IMR-90 (cell line): ENCODE data around the gene TAAR2. TPM values are rescaled to one million over a fixed set of nuclear protein-coding genes. Genes with fewer than 3 reads are reported as not detected.
"Not testable (repeated sequence)": the region's sequence is repeated elsewhere in the genome, so short reads cannot be mapped to it uniquely, and the experiment has no call there.

ENCODE experiments used
- ATAC-seq: fragments of 200-7000 bp; cut with Tn5 transposase; 2 replicates; pipeline ENCODE4 v1.9.1; 2020; ENCODE audit warnings: low read depth, mild to moderate bottlenecking, moderate library complexity
- BruUV-seq: library from RNA; stranded (reverse); fragments of 400-500 nt; replicated peaks from 2 replicates; lab custom pipeline; 2021; lab: Mats Ljungman, UMichigan
- CTCF ChIA-PET: fragments of 300-600 bp; formaldehyde crosslinking; extraction: SDS; loops from one replicate; lab custom pipeline; 2021; ENCODE audit warnings: antibody characterized with exemption; lab: Yijun Ruan, JAX
- POLR2A ChIA-PET: fragments of 300-600 bp; sonication (Branson Sonifier 250); formaldehyde crosslinking; loops from one replicate; lab custom pipeline; 2022; ENCODE audit warnings: antibody characterized with exemption; ENCODE audit not compliant: unreplicated experiment; lab: Charles Lee
- DNase-seq: peaks from one replicate; pipeline ENCODE4 v3.0.0; 2013
- H2AFZ ChIP-seq: replicated peaks from 2 replicates; pipeline ENCODE3; 2013; ENCODE audit warnings: low read length, mild to moderate bottlenecking; ENCODE audit not compliant: poor library complexity
- H2AK5ac ChIP-seq: 2 replicates; pipeline ENCODE4 v1.6.1; 2013; ENCODE audit warnings: low read depth, low read length, inconsistent platforms
- H2AK9ac ChIP-seq: replicated peaks from 2 replicates; pipeline ENCODE3; 2013; ENCODE audit warnings: mild to moderate bottlenecking, low read depth, low read length, moderate library complexity; ENCODE audit not compliant: poor library complexity
- H2BK120ac ChIP-seq: 2 replicates; pipeline ENCODE4 v1.6.1; 2013; ENCODE audit warnings: low read depth, low read length, inconsistent platforms
- H2BK15ac ChIP-seq: 3 replicates; pipeline ENCODE4 v1.6.1; 2013; ENCODE audit warnings: low read depth, low read length, inconsistent platforms
- H2BK20ac ChIP-seq: 2 replicates; pipeline ENCODE4 v1.6.1; 2013; ENCODE audit warnings: low read depth, mild to moderate bottlenecking, inconsistent platforms, low read length, moderate library complexity
- H2BK5ac ChIP-seq: 2 replicates; pipeline ENCODE4 v1.6.1; 2013; ENCODE audit warnings: mild to moderate bottlenecking, low read depth, low read length, inconsistent platforms; ENCODE audit not compliant: poor library complexity, severe bottlenecking
- H3K14ac ChIP-seq: replicated peaks from 2 replicates; pipeline ENCODE4 v1.6.1; 2013; ENCODE audit warnings: low read depth, low read length, inconsistent platforms
- H3K18ac ChIP-seq: 2 replicates; pipeline ENCODE4 v1.6.1; 2013; ENCODE audit warnings: low read depth, low read length, control low read depth
- H3K23ac ChIP-seq: 2 replicates; pipeline ENCODE4 v1.6.1; 2013; ENCODE audit warnings: low read depth, low read length, inconsistent platforms
- H3K27ac ChIP-seq: 2 replicates; pipeline ENCODE4 v1.5.1; 2013; ENCODE audit warnings: mild to moderate bottlenecking, control low read depth, low read length; ENCODE audit not compliant: insufficient read depth
- H3K27me3 ChIP-seq: 2 replicates; pipeline ENCODE4 v1.6.1; 2013; ENCODE audit warnings: low read length; ENCODE audit not compliant: control insufficient read depth, insufficient read depth
- H3K36me3 ChIP-seq: 2 replicates; pipeline ENCODE4 v1.6.1; 2013; ENCODE audit warnings: low read length, mixed read lengths; ENCODE audit not compliant: control insufficient read depth, insufficient read depth
- H3K4ac ChIP-seq: 2 replicates; pipeline ENCODE4 v1.6.1; 2013; ENCODE audit warnings: low read depth, low read length, inconsistent platforms
- H3K4me1 ChIP-seq: 2 replicates; pipeline ENCODE4 v1.6.1; 2013; ENCODE audit warnings: low read length, mixed read lengths; ENCODE audit not compliant: control insufficient read depth, insufficient read depth
- H3K4me2 ChIP-seq: 2 replicates; pipeline ENCODE4 v1.6.1; 2013; ENCODE audit warnings: low read depth, mild to moderate bottlenecking, control low read depth, low read length, moderate library complexity
- H3K4me3 ChIP-seq: 2 replicates; pipeline ENCODE4 v1.5.1; 2013; ENCODE audit warnings: low read depth, mild to moderate bottlenecking, control low read depth, low read length, moderate library complexity; ENCODE audit not compliant: insufficient read depth
- H3K56ac ChIP-seq: 2 replicates; pipeline ENCODE4 v1.6.1; 2013; ENCODE audit warnings: low read length, inconsistent platforms; ENCODE audit not compliant: insufficient read depth; ENCODE audit errors: extremely low read depth
- H3K79me1 ChIP-seq, 2 experiments: 2 replicates each; pipeline ENCODE4 v1.6.1; 2013; ENCODE audit warnings: low read length in 2 of 2, inconsistent platforms in 1 of 2, low read depth in 1 of 2
- H3K9ac ChIP-seq: 2 replicates; pipeline ENCODE4 v1.6.1; 2013; ENCODE audit warnings: low read depth, low read length, control low read depth
- H3K9me1 ChIP-seq: 2 replicates; pipeline ENCODE4 v1.6.1; 2013; ENCODE audit warnings: low read length, inconsistent platforms; ENCODE audit not compliant: insufficient read depth
- H3K9me3 ChIP-seq: 2 replicates; pipeline ENCODE4 v1.6.1; 2013; ENCODE audit warnings: low read length; ENCODE audit not compliant: control insufficient read depth, insufficient read depth
- H4K20me1 ChIP-seq: 2 replicates; pipeline ENCODE4 v1.6.1; 2013; ENCODE audit warnings: low read length, inconsistent platforms; ENCODE audit not compliant: insufficient read depth
- H4K5ac ChIP-seq: 2 replicates; pipeline ENCODE4 v1.6.1; 2013; ENCODE audit warnings: mild to moderate bottlenecking, low read depth, low read length, control low read depth
- H4K8ac ChIP-seq, 2 experiments: 2 replicates each; pipeline ENCODE4 v1.6.1; 2013; ENCODE audit warnings: low read depth in 2 of 2, low read length in 2 of 2, control low read depth in 1 of 2, inconsistent platforms in 1 of 2
- H4K91ac ChIP-seq: 2 replicates; pipeline ENCODE4 v1.6.1; 2013; ENCODE audit warnings: low read depth, low read length, inconsistent platforms; ENCODE audit not compliant: insufficient read depth
- dilution Hi-C: fragments of 300-500 bp; cut with HindIII; formaldehyde crosslinking; loops from one replicate; pipeline ENCODE4 v1.14.3; 2018; ENCODE audit warnings: low sequenced_read_pairs; ENCODE audit not compliant: unreplicated experiment
- in situ Hi-C: fragments of 300-500 bp; cut with MboI; formaldehyde crosslinking; loops from 3 replicates; pipeline ENCODE4 v1.14.3; 2019; ENCODE audit warnings: low sequenced_read_pairs, inconsistent platforms, mixed read lengths
- intact Hi-C: fragments of 100-400 bp; cut with micrococcal nuclease; formaldehyde crosslinking; loops from 2 replicates; pipeline ENCODE4 v1.10.0; 2022
- polyA plus RNA-seq, 3 experiments: library from polyadenylated mRNA; depleted of rRNA; stranded (reverse); fragments of >200 nt; gene quantifications; 2 replicates each; pipeline ENCODE4 v1.2.3, GENCODE V29; 2012; ENCODE audit warnings: low replicate concordance in 1 of 3
- total RNA-seq: library from RNA; depleted of rRNA; stranded (reverse); fragments of >200 nt; gene quantifications from 2 replicates; pipeline ENCODE4 v1.2.3, GENCODE V29; 2012

Gene TAAR2
- total and polyA plus RNA-seq, 2 of the 4 experiments (the other 2 are of a cell fraction), result not detected

DNA sequence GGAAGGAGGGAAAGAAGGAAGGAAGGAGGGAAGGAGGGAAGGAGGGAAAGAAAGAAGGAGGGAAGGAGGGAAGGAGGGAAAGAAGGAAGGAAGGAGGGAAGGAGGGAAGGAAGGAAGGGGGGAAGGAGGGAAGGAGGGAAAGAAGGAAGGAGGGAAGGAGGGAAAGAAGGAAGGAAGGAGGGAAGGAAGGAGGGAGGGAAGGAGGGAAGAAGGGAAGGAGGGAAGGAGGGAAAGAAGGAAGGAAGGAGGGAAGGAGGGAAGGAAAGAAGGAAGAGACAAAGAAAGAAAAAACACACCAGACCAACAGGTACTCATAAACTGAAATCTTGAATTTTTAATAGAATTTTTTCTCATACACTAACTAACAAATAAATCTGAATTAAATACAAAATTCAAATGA, 23.2 kb downstream of the TAAR2 start:
- intact Hi-C loops, H3K18ac ChIP-seq, dilution Hi-C loops, H2BK20ac ChIP-seq, H3K23ac ChIP-seq, POLR2A ChIA-PET, H4K20me1 ChIP-seq, H3K4me3 ChIP-seq, H3K4me2 ChIP-seq, H2AK5ac ChIP-seq, H4K8ac ChIP-seq, H3K9ac ChIP-seq, H2BK120ac ChIP-seq, H4K91ac ChIP-seq, H3K9me3 ChIP-seq, CTCF ChIA-PET, DNase-seq, H3K79me1 ChIP-seq, H3K36me3 ChIP-seq, H3K27ac ChIP-seq, ATAC-seq, H3K4me1 ChIP-seq, H2BK5ac ChIP-seq, in situ Hi-C loops, H3K4ac ChIP-seq, H3K9me1 ChIP-seq, H3K14ac ChIP-seq, H4K5ac ChIP-seq, BruUV-seq, H2BK15ac ChIP-seq, H2AK9ac ChIP-seq, H3K56ac ChIP-seq, H2AFZ ChIP-seq: not testable (repeated sequence)
- H3K27me3 ChIP-seq, result peaks cover 22% of the 10 kb centered on the region
